NCI-H2171 (cell line): ENCODE results near the gene SEC14L1.
A peak's percentile ranks its signal among the peaks of the same experiment; 100 is the strongest.
"Not testable (repeated sequence)": the region's sequence is repeated elsewhere in the genome, so short reads cannot be mapped to it uniquely, and the experiment has no call there.

Experiments used
- DNase-seq: peaks from one replicate; lab custom pipeline; 2025; lab: John Stamatoyannopoulos, UW

The SEC14L1 gene

GRCh38 chr17:77116371-77116860, 24.4 kb upstream of the SEC14L1 start:
- no peak for DNase-seq

- DNase-seq, result no peak
Observed at GRCh38 chr17:77117415-77117814, 23.4 kb upstream of the SEC14L1 start.

GRCh38 chr17:77118251-77118928, 22.4 kb upstream of the SEC14L1 start:
- DNase-seq, result no peak

- DNase-seq, result no peak
Observed at GRCh38 chr17:77119668-77120301, 21.0 kb upstream of the SEC14L1 start.

- no peak for DNase-seq
Observed at GRCh38 chr17:77120868-77121267, 19.9 kb upstream of the SEC14L1 start.

- no peak for DNase-seq
Observed at GRCh38 chr17:77124192-77124889, 16.4 kb upstream of the SEC14L1 start.

GRCh38 chr17:77125432-77125901, 15.3 kb upstream of the SEC14L1 start:
- DNase-seq, result no peak

GRCh38 chr17:77126519-77126918, 14.2 kb upstream of the SEC14L1 start:
- no peak for DNase-seq

- no peak for DNase-seq
Observed at GRCh38 chr17:77127735-77128361, 12.9 kb upstream of the SEC14L1 start.

- DNase-seq, result no peak
Observed at GRCh38 chr17:77128896-77129567, 11.7 kb upstream of the SEC14L1 start.

GRCh38 chr17:77129568-77130301, 11.0 kb upstream of the SEC14L1 start:
- no peak for DNase-seq

GRCh38 chr17:77130525-77130924, 10.2 kb upstream of the SEC14L1 start:
- DNase-seq, result no peak

GRCh38 chr17:77131904-77132303, 8.9 kb upstream of the SEC14L1 start:
- DNase-seq, result peak; percentile 56

- DNase-seq, result no peak
Observed at GRCh38 chr17:77132411-77133086, 8.2 kb upstream of the SEC14L1 start.

GRCh38 chr17:77133087-77133638, 7.6 kb upstream of the SEC14L1 start:
- DNase-seq, result no peak

- no peak for DNase-seq
Observed at GRCh38 chr17:77136420-77136767, 4.4 kb upstream of the SEC14L1 start.

GRCh38 chr17:77137111-77137510, 3.7 kb upstream of the SEC14L1 start:
- DNase-seq, result no peak

- not testable (repeated sequence) for DNase-seq
Observed at GRCh38 chr17:77137886-77138285, 2.9 kb upstream of the SEC14L1 start.

GRCh38 chr17:77140166-77140877, 447 bp upstream of the SEC14L1 start:
- peak; percentile 97 for DNase-seq
